Renal cortex interstitium (tissue), 15 donors: ENCODE results near the gene IGSF23. TPM values are rescaled to one million over a fixed set of nuclear protein-coding genes. Genes with fewer than 3 reads are reported as not detected.
A peak's percentile ranks its signal among the peaks of the same experiment; 100 is the strongest.

Experiments used
- DNase-seq, 11 donors: peaks; one replicate each; pipeline ENCODE4 v3.0.0-alpha.2; 2013; ENCODE audit warnings: low read depth in 9 of 11, low spot score in 4 of 11; ENCODE audit errors: extremely low read depth in 1 of 11
- long read RNA-seq, 16 experiments: transcript quantifications; one replicate each; lab custom pipeline, GENCODE V29; 2026
- polyA plus RNA-seq, 3 donors: library from polyadenylated mRNA; unstranded; fragments of 120-200 nt; gene quantifications; one replicate each; pipeline ENCODE4 v1.2.1, GENCODE V29; 2013; ENCODE audit not compliant: insufficient read length in 3 of 3

IGSF23 gene
- 1 to 10 TPM in 1 of 3 donors, under 1 TPM in 2; 0.83 to 2.4 (median 0.92) TPM for polyA plus RNA-seq
- long read RNA-seq, donor 1 = 0 reads
- long read RNA-seq, donor 2 = 0 reads
- long read RNA-seq, donor 3 = 0 reads
- long read RNA-seq, donor 4 = 0 reads
- long read RNA-seq, donor 5 = 0 reads
- long read RNA-seq, donor 6 = 0 reads
- long read RNA-seq, donor 7 = 0 reads
- long read RNA-seq, donor 8 = 0 reads
- long read RNA-seq, donor 9 = 0 reads
- long read RNA-seq, donor 10 = 0 reads
- long read RNA-seq, donor 11 = 0 reads
- long read RNA-seq, donor 12 = 0 reads
- long read RNA-seq, donor 13 = 0 reads
- long read RNA-seq, donor 14 = 0 reads
- long read RNA-seq, donor 15 = 0 reads
- long read RNA-seq, donor 16 = 0 reads

GRCh38 chr19:44613295-44614178 lies at the start of gene IGSF23:
Gene IGSF23 (plus strand): TSS chr19:44613563. CDS start chr19:44613646, 83 bp downstream.
- DNase-seq = no peak

GRCh38 chr19:44566984-44567383 lies 46.4 kb upstream of the IGSF23 start:
- no peak for DNase-seq

GRCh38 chr19:44567745-44568144 lies 45.6 kb upstream of the IGSF23 start:
- no peak for DNase-seq

GRCh38 chr19:44570603-44570983 lies 42.8 kb upstream of the IGSF23 start:
- no peak for DNase-seq

GRCh38 chr19:44570984-44571684 lies 42.2 kb upstream of the IGSF23 start:
- peak; percentile 55 to 90 (median 76) for DNase-seq

GRCh38 chr19:44571830-44572580 lies 41.4 kb upstream of the IGSF23 start:
- no peak for DNase-seq

- no peak for DNase-seq
Observed at GRCh38 chr19:44572581-44572900, 40.8 kb upstream of the IGSF23 start.

GRCh38 chr19:44573183-44573582 lies 40.2 kb upstream of the IGSF23 start:
- no peak for DNase-seq

- peak in 8 of 11 donors; percentile 26 to 71 (median 50) for DNase-seq
Observed at GRCh38 chr19:44573627-44574026, 39.7 kb upstream of the IGSF23 start.

GRCh38 chr19:44574186-44574950 lies 39.0 kb upstream of the IGSF23 start:
- DNase-seq = no peak

- no peak for DNase-seq
Observed at GRCh38 chr19:44575116-44575700, 38.2 kb upstream of the IGSF23 start.

- no peak for DNase-seq
Observed at GRCh38 chr19:44576843-44577565, 36.4 kb upstream of the IGSF23 start.

GRCh38 chr19:44577566-44577874 lies 35.8 kb upstream of the IGSF23 start:
- no peak for DNase-seq

- no peak for DNase-seq
Observed at GRCh38 chr19:44579663-44580365, 33.5 kb upstream of the IGSF23 start.

GRCh38 chr19:44580366-44580895 lies 32.9 kb upstream of the IGSF23 start:
- DNase-seq = no peak

GRCh38 chr19:44581288-44581687 lies 32.1 kb upstream of the IGSF23 start:
- no peak for DNase-seq
